Subcutaneous adipose tissue (tissue), 4 donors: ENCODE data around the gene TXNRD2. TPM values are rescaled to one million over a fixed set of nuclear protein-coding genes. Genes with fewer than 3 reads are reported as not detected.

ENCODE experiments used
- total RNA-seq, 4 donors: library from RNA; depleted of rRNA; stranded (reverse); fragments of >200 nt; gene quantifications; one replicate each; pipeline ENCODE4 v1.1.0, GENCODE V29; 2016
- TF ChIP-seq, protein P1 (sequence below): fragments of 450-650 bp; IDR thresholded peaks from one replicate; pipeline ENCODE4 v1.5.1; 2016; ENCODE audit warnings: low read depth, mild to moderate bottlenecking, control low read depth, antibody characterized with exemption, moderate library complexity

Gene TXNRD2
- total RNA-seq, 4 donors from 2014 or later, result 11.1 to 28.4 (median 15.8) TPM

DNA sequence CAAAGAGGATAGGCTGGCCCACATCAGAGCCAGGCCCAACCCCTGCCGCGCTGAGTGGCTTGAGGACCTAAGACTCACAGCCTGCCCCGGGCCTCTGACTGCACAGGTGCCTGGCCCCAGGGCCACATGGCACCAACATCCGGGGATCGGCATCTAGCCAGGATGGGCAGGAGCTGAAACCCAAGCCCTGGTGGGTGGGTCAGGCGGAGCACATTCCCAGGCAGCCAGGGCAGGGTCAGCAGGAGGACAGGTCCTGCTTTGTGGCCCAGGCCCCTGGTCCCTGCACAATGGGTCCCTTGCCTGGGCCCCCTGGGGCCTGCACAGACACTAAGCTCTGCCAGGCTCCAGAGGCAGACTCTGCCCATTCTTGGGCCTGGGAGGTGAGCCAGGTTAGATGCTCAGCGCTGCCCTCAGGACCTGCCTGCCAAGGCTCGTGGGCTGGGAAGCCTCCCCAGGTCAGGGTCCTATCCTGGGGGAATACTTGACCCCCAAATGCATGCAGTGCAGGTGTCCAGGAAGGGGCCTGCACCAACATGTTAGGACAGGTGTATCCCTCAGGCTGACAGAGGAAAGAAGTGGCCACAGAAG is 41.5 kb upstream of the TXNRD2 start:
- TF ChIP-seq, protein P1, sequence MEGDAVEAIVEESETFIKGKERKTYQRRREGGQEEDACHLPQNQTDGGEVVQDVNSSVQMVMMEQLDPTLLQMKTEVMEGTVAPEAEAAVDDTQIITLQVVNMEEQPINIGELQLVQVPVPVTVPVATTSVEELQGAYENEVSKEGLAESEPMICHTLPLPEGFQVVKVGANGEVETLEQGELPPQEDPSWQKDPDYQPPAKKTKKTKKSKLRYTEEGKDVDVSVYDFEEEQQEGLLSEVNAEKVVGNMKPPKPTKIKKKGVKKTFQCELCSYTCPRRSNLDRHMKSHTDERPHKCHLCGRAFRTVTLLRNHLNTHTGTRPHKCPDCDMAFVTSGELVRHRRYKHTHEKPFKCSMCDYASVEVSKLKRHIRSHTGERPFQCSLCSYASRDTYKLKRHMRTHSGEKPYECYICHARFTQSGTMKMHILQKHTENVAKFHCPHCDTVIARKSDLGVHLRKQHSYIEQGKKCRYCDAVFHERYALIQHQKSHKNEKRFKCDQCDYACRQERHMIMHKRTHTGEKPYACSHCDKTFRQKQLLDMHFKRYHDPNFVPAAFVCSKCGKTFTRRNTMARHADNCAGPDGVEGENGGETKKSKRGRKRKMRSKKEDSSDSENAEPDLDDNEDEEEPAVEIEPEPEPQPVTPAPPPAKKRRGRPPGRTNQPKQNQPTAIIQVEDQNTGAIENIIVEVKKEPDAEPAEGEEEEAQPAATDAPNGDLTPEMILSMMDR, result no peak

DNA sequence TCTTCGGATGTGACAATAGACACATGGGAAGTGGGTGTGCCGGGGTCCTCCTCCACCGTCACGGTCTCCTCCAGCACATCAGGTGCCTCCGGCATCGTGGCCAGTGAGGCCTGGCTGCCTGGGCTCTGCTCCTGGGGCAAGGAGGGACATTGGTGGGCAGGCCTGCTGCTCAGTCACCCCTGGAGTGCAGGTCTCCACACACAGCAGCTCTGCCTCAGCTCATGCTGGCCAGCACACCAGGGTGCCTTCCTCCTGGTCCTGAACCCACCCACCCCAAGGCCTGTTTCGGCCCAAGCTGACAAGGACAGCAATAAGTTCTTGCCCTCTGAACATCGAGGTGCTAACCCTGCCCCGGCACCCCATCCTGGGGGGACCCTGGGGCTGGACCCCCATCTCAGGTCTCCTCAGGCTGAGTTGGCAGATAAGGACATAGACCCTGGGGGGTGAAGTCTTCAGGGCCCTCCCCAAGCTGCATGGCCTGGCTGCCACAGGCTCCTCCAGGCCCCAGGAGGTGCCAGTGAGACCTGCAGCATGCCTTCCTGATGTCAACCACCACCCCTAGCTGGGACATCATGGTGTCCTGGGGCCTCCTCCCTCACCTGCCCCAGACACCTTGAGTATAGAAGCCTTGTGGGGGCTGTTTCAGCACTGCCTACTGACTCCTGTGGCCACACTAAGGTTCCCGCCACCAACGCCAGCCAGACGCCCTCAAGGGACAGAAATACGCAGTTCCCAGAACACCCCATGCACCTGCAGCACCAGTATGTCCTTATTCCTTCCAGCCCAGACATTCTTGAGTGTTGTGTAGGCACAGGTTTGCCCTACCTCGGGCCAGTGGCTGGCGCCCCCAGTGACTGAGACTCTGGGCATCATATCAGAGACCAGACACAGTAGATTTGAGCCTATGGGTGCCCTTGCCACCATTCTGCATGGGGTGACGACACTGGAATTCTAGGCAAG is 40.6 kb upstream of the TXNRD2 start:
- TF ChIP-seq, protein P1, result no peak

DNA sequence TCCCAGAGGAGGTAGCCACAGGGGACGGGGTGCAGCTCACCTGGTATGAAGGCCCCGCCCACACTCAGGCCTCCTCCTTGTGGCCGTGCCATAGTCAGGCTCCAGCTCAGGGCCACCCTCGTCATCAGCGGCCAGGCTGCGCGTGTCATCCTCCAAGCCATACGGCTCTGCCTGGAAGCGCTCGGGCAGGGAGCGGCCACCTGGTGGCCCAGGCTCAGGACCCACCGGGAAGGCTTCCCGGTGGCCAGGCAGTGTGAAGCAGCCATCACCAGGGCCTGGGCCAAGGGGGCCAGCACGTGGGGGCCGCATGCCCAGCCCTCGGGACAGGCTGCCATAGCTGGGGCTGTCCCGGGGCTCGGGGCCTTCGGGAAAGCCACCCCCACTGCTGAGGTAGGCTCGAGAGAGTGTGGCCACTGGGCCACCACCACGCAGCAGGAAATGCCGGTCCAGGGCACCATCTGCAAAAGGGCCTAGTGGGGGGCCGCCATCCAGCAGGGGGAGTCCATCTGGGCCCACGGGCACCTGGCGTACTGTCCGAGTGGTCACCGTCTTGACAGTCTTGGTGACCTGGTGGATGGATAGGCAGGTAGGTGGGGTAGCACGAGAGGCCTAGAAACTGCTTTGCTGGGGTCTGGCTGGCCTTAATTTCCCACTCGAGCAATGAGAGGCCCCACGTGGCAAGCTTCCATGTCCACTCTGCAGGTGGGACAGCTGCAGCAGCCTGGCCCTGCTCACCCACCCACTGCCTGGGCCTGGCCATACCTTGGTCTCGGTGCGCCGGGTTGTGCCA is 39.7 kb upstream of the TXNRD2 start:
- TF ChIP-seq, protein P1, result no peak

DNA sequence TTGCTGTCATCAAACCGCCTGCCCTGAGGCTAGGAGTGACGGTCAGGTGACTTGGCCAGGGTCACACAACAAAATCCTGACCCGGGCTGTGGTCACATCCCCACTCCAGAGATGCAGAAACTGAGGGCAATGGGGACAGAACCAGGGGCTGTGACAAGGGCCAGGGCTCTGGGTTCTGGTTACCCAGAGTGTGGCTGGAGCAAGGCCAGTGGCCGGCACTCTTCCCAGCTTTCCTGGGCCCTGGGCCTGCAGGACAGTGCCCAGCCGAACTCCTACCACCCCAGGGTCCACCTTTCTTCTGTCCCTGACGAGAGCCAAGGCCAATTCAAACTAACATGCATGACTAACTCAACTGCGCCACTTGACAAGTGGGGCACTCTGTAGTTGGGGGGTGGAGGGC is 39.1 kb upstream of the TXNRD2 start:
- TF ChIP-seq, protein P1, result no peak

DNA sequence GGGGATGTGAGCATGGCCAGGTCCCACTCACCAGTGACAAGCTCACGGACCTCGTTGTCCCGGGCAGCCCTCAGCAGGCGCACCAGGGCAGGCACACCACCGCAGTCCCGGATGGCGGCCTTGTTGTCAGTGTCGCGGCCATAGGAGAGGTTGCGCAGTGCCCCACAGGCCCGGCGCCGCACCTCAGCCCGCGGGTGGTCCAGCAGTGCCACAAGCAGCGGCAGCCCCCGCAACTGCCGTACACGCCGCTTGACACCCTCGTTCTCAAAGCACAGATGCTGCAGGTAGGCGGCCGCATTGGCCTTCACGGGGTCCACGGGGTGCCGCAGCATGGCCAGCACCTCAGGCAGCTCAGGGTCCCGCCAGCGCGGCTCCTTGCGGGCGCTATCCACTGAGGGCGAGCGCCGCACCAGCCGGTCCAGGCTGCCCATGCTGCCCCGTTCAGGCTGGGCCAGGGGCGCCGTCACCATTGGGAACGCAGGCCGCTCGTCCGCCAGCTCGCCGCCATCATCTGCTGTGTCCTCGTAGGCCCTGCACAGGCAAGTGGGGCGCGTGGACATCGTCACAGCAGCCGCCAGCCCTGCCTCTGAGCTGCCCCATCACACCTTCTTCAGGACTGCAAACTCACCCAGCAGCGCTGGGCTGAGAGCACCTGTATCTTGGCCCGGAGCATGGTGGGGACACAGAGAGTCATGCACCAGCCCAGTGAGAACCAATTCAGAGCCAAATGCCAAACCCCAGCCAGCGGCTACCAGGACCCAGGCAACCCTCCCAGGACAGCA is 38.3 kb upstream of the TXNRD2 start:
- TF ChIP-seq, protein P1, result no peak

DNA sequence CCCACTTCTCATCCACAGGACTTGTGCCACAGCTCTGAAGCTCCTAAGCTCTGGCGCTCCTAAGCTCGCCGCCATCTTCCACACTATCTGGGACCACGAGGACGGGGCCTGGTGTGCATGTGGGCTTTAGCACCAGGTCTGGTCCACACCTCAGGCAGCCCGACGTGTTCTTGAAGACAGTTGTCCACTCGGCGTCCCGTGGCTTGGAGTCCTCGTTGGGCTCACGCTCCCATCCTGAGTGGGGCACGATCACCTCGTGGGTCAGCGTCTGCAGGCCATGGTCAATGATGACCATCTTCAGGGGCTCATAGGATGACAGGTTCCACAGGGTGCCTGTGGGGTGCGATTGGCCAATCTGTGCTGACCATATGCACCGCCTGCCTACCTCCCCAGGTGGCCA is 37.1 kb upstream of the TXNRD2 start:
- TF ChIP-seq, protein P1, result no peak
